ENCODE results near the gene GRPEL1. TPM values are rescaled to one million over a fixed set of nuclear protein-coding genes. Genes with fewer than 3 reads are reported as not detected.
A peak's percentile ranks its signal among the peaks of the same experiment; 100 is the strongest.

Gene GRPEL1
- total RNA-seq, 2 experiments from 2014 or later = 55.6 to 58.6 TPM

DNA sequence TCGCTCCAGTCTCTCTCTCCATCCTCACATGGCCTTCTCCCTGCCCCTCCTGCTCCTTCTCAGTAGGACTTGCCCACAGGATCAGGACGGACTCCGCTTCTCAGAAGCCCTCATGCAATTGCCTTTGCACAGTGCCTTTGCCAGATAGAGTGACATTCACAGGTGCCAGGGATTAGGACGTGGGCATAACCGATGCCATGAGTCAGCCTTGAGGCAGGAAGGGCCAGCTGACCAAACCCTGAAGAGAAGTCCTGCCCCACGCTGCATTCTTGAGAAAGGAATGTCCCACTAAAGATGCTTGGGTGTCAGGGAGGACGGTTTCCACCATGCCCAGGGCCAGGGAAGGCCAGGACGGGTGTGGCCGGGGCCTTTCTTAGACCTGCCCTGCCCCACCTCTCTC, 6.6 kb upstream of the GRPEL1 start:
- H3K4me3 Mint-ChIP-seq = no peak overlapping the region
- no peaks in the 10 kb centered on the region for H3K36me3 Mint-ChIP-seq (ENCODE audit: low read depth)
- CTCF ChIA-PET = no interaction called here
- peaks cover 7% of the 10 kb centered on the region for H3K4me1 ChIP-seq (ENCODE audit: insufficient read depth, low read length)
- H3K27me3 Mint-ChIP-seq = peaks cover 3% of the 10 kb centered on the region
- H3K27ac Mint-ChIP-seq = no peak overlapping the region
- no peaks in the 10 kb centered on the region for H3K9me3 Mint-ChIP-seq
- H3K4me1 Mint-ChIP-seq (ENCODE audit: low read depth) = peaks cover 10% of the 10 kb centered on the region
- H3K36me3 ChIP-seq (ENCODE audit: insufficient read depth, low read length) = no peaks in the 10 kb centered on the region
- DNase-seq (no peak), ATAC-seq (ENCODE audit: poor library complexity) (no peak)
- no peak overlapping the region for H3K4me3 ChIP-seq (ENCODE audit: low read length)
- no peak overlapping the region for H3K27ac ChIP-seq (ENCODE audit: low read depth in 1 of 2, low read length in 2 of 2)
- intact Hi-C loops (cut with DNase I, micrococcal nuclease) = loop anchor here in 1 of 2 experiments (5.0 to 10.0 kb wide), 2 partner anchors 432 to 500 kb away; partner anchors contain the start of genes MAN2B2 and MRFAP1
- H3K27me3 ChIP-seq (ENCODE audit: control insufficient read depth in 1 of 2, insufficient read depth in 2 of 2, low read length in 2 of 2) = no peaks in the 10 kb centered on the region
- TF ChIP-seq, protein P1, sequence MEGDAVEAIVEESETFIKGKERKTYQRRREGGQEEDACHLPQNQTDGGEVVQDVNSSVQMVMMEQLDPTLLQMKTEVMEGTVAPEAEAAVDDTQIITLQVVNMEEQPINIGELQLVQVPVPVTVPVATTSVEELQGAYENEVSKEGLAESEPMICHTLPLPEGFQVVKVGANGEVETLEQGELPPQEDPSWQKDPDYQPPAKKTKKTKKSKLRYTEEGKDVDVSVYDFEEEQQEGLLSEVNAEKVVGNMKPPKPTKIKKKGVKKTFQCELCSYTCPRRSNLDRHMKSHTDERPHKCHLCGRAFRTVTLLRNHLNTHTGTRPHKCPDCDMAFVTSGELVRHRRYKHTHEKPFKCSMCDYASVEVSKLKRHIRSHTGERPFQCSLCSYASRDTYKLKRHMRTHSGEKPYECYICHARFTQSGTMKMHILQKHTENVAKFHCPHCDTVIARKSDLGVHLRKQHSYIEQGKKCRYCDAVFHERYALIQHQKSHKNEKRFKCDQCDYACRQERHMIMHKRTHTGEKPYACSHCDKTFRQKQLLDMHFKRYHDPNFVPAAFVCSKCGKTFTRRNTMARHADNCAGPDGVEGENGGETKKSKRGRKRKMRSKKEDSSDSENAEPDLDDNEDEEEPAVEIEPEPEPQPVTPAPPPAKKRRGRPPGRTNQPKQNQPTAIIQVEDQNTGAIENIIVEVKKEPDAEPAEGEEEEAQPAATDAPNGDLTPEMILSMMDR (IDR thresholded peaks at IDR 0.05) = no peak
- POLR2A ChIA-PET = no interaction called here
- H3K9me3 ChIP-seq (ENCODE audit: control insufficient read depth in 1 of 2, insufficient read depth in 1 of 2, low read length in 2 of 2) = no peaks in the 10 kb centered on the region

DNA sequence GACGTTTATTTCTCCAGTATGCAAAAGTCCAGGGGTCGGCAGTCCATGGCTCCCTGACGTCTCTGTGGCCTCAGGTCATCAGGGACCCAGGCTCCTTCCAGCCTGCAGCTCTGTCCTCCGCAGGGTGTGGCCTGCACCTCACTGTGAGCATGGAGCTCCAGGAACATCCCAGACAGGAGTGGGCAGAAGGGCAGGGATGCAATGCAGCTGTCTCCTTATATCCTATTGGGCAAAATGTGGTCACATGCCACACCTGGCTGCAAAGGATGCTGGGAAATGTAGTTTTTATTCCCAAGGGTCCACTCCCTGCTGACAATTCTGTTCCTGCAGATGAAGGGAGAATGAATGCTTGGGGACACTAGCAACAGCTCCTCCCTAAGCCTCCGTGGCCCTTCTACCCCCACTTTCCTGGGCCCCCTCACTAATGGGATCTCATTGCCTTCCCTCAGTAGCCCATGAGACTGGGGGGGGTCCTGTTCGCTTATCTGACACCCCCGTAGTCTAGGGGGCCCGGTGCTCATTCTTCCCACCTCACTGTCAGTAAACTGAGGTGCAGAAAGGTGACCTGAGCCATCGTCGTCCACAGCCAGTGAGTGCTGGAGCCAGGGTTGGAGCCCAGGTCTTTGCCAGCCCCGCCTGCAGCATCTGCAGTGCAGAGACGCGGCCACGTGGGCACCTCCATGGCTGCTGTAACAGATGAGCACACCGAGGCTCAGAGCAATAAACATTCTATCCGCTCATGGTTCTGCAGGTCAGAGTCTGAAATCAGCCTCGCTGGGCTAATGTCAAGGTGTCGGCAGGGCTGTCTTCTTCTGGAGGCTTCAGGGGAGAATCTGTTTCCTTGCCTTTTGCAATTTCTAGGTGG, 5.9 kb upstream of the GRPEL1 start:
- peaks cover 14% of the 10 kb centered on the region for H3K4me1 Mint-ChIP-seq (ENCODE audit: low read depth)
- TF ChIP-seq, protein P1 (IDR thresholded peaks at IDR 0.05) = no peak
- H3K9me3 Mint-ChIP-seq = no peaks in the 10 kb centered on the region
- intact Hi-C loops (cut with DNase I, micrococcal nuclease) = loop anchor here in 1 of 2 experiments (5.0 to 10.0 kb wide), 2 partner anchors 431 to 499 kb away; partner anchors contain the start of genes MAN2B2 and MRFAP1
- no peak overlapping the region for H3K4me3 ChIP-seq (ENCODE audit: low read length)
- no peak overlapping the region for H3K27ac ChIP-seq (ENCODE audit: low read depth in 1 of 2, low read length in 2 of 2)
- ATAC-seq (ENCODE audit: poor library complexity) = no peak
- CTCF ChIA-PET = no interaction called here
- no peaks in the 10 kb centered on the region for H3K27me3 ChIP-seq (ENCODE audit: control insufficient read depth in 1 of 2, insufficient read depth in 2 of 2, low read length in 2 of 2)
- H3K27me3 Mint-ChIP-seq = no peaks in the 10 kb centered on the region
- H3K36me3 ChIP-seq (ENCODE audit: insufficient read depth, low read length) = no peaks in the 10 kb centered on the region
- POLR2A ChIA-PET = no interaction called here
- no peak overlapping the region for H3K27ac Mint-ChIP-seq
- H3K4me1 ChIP-seq (ENCODE audit: insufficient read depth, low read length) = peaks cover 10% of the 10 kb centered on the region
- DNase-seq = peak in 3 of 14 experiments; percentile 41 to 61 (median 56)
- no peak overlapping the region for H3K4me3 Mint-ChIP-seq
- H3K36me3 Mint-ChIP-seq (ENCODE audit: low read depth) = no peaks in the 10 kb centered on the region
- no peaks in the 10 kb centered on the region for H3K9me3 ChIP-seq (ENCODE audit: control insufficient read depth in 1 of 2, insufficient read depth in 1 of 2, low read length in 2 of 2)

DNA sequence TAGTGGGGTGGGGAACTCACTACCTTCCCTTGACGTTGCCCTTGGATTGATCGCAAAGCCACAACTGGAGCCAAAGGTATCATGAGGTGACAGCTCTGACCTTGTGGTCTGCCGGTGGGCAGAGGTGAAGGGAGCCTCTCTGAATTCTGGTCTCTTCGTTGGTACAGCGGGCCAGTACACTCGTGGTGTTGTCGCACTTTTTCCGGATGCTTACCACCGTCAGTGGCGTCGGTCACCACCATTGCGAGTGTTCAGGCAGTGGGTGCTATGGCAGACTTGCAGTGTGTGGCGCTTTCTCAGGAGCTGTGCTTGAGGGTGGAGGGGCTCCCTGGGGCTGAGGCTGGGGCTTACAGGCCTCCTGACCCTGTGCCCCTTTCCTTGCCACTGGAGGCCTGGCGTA, 5.2 kb upstream of the GRPEL1 start:
- TF ChIP-seq, protein P1 (IDR thresholded peaks at IDR 0.05) = no peak
- Mint-ChIP-seq H3K27me3 (no peaks in the 10 kb centered on the region), H3K4me3 (no peak overlapping the region), H3K36me3 (ENCODE audit: low read depth) (peaks cover 3% of the 10 kb centered on the region), H3K9me3 (no peaks in the 10 kb centered on the region), H3K4me1 (ENCODE audit: low read depth) (peaks cover 21% of the 10 kb centered on the region), H3K27ac (no peak overlapping the region)
- POLR2A ChIA-PET = interaction anchor here (1.3 kb wide), 1 partner anchor 356 kb away, joined by 3 read pairs; no protein-coding TSS in a partner anchor
- Histone ChIP-seq H3K4me3 (ENCODE audit: low read length) (no peak overlapping the region), H3K9me3 (ENCODE audit: control insufficient read depth in 1 of 2, insufficient read depth in 1 of 2, low read length in 2 of 2) (no peaks in the 10 kb centered on the region), H3K4me1 (ENCODE audit: insufficient read depth, low read length) (peaks cover 14% of the 10 kb centered on the region), H3K27me3 (ENCODE audit: control insufficient read depth in 1 of 2, insufficient read depth in 2 of 2, low read length in 2 of 2) (no peaks in the 10 kb centered on the region), H3K36me3 (ENCODE audit: insufficient read depth, low read length) (no peaks in the 10 kb centered on the region), H3K27ac (ENCODE audit: low read depth in 1 of 2, low read length in 2 of 2) (no peak overlapping the region)
- CTCF ChIA-PET = no interaction called here
- DNase-seq (peak in 1 of 14 experiments; percentile 20), ATAC-seq (ENCODE audit: poor library complexity) (no peak)
- intact Hi-C loops (cut with DNase I, micrococcal nuclease) = loop anchor here in 1 of 2 experiments (5.0 to 10.0 kb wide), 2 partner anchors 431 to 498 kb away; partner anchors contain the start of genes MAN2B2 and MRFAP1

Measured in CD4-positive, alpha-beta T cell (primary cell).